ENCODE data around the gene GZF1.

Gene GZF1

GRCh38 chr20:23374441-23374840 is 12.5 kb downstream of the GZF1 start:
- no peak for TF ChIP-seq CTCF (IDR thresholded peaks at IDR 0.05; ENCODE audit: insufficient read depth, low read depth, low read length, missing control alignments)
- DNase-seq (ENCODE audit: low read depth) = no peak
- H3K4me3 ChIP-seq (ENCODE audit: low read length) = no peak overlapping the region

DNA sequence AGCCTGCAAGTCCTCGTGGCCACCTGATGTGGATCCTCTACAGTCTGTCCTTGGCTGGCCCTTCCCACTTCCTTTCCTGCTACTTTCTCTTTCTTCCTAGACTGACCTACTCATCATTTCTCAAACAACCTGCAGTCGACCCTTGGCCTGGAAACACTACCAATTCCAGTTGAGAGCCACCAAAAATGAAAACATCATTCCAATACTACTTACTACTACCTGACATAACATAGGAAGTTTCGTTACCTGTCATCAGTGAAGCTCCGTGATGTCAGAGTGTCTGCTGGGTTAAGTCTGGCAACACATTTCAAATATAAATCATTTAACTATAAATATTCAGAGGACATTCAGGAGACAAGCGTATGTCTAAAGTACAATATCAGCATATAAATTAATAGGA is 13.8 kb downstream of the GZF1 start:
- no peak for DNase-seq (ENCODE audit: low read depth)
- no peak for TF ChIP-seq CTCF (IDR thresholded peaks at IDR 0.05; ENCODE audit: insufficient read depth, low read depth, low read length, missing control alignments)
- H3K4me3 ChIP-seq (ENCODE audit: low read length) = no peak overlapping the region

DNA sequence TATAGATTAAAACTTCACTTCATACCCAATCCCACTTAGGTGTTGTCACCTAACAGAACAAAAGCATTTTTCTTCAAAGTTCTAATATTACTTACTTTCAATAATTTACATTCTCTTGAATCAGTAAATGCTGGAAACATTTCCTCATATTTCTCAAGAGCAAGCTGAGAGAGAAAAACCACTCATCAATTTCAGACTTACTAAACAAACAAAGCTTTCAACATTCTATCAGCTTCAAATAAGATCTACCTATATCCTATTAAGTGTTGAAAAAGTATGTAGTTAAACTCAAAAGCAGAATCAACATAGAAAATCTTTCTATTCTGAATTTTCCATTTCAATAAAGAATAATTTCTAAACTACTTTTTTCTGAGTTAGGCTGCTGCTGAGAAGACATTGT is 17.8 kb downstream of the GZF1 start:
- no peak overlapping the region for H3K4me3 ChIP-seq (ENCODE audit: low read length)
- DNase-seq (ENCODE audit: low read depth) = no peak
- TF ChIP-seq CTCF (IDR thresholded peaks at IDR 0.05; ENCODE audit: insufficient read depth, low read depth, low read length, missing control alignments) = no peak

- no peak overlapping the region for H3K4me3 ChIP-seq (ENCODE audit: low read length)
- no peak for TF ChIP-seq CTCF (IDR thresholded peaks at IDR 0.05; ENCODE audit: insufficient read depth, low read depth, low read length, missing control alignments)
- no peak for DNase-seq (ENCODE audit: low read depth)
Observed at GRCh38 chr20:23381876-23382275, 19.9 kb downstream of the GZF1 start.

DNA sequence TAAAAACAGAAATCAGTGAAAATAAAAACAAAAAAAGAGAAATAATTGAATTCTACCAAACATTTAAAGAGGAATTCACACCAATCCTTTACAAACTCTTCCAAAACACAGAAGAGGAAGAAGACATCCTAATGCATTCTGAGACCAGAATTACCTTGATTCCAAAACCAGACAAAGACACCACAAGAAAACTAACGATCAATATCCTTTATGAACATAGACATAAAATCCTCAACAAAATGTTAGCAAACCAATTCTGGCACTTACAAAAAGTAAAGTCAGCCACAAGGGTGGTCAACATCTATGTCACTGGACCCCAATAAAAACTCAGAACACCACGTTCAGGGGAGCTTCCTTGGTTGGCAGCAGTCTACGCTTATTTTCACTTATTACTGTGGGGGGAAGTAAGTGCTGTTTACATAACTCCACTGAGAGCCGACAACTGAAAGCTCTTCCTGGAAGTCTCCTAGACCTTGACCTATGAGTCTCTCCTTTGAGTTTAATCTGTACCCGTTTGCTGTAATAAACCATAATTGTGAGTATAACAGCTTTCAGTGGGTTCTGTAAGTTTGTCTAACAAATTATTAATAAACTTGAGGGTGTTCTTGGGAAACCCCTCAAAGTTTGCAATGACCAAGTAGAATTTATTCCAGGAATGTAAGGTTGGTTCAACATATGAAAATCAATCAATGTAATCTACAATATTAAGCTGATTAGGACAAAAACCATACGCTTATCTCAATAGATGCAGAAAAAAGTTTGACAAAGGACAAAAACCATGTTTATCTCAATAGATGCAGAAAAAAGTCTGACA is 24.5 kb downstream of the GZF1 start:
- no peak overlapping the region for H3K4me3 ChIP-seq (ENCODE audit: low read length)
- no peak for TF ChIP-seq CTCF (IDR thresholded peaks at IDR 0.05; ENCODE audit: insufficient read depth, low read depth, low read length, missing control alignments)
- DNase-seq (ENCODE audit: low read depth) = no peak

- no peak for TF ChIP-seq CTCF (IDR thresholded peaks at IDR 0.05; ENCODE audit: insufficient read depth, low read depth, low read length, missing control alignments)
- no peak for DNase-seq (ENCODE audit: low read depth)
- no peak overlapping the region for H3K4me3 ChIP-seq (ENCODE audit: low read length)
Observed at GRCh38 chr20:23387118-23387443, 25.1 kb downstream of the GZF1 start.

Data from epithelial cell of esophagus (primary cell).